OCI-LY7 (cell line): ENCODE measurements around the gene CFAP107.

Experiments used
- EZH2phosphoT487 ChIP-seq: fragments of 200-600 bp; sonication (generic); IDR thresholded peaks from 2 replicates; pipeline ENCODE4 v1.6.1; 2018; ENCODE audit warnings: low read depth, borderline replicate concordance, mild to moderate bottlenecking, mixed run types, antibody characterized with exemption, low read length, moderate library complexity, mixed read lengths
- TF ChIP-seq, protein P1 (sequence below): fragments of 200-600 bp; sonication (generic); conservative IDR thresholded peaks from 2 replicates; pipeline ENCODE4 v1.5.1; 2014; ENCODE audit warnings: mild to moderate bottlenecking, antibody characterized with exemption, low read length, moderate library complexity, mixed read lengths

DNA sequence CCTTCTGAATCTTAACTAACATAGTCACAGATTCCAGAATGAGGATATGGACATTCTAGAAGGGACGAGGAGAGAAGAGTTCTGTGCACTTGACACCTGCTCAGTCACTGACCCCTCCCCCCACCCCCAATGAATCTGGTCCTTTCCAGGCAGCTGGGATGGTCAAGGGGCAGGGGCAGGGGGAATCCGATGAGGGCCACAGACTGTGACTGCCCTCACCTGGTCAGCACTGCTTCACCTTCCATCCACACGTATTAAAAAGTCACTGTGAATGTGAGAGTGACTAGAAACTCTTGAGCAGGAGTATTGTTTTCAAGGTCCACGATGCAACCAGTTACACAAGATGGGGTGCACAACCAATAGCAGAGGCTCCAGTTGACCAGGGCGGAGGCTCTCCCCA, 18.0 kb downstream of the CFAP107 start:
- TF ChIP-seq, protein P1, sequence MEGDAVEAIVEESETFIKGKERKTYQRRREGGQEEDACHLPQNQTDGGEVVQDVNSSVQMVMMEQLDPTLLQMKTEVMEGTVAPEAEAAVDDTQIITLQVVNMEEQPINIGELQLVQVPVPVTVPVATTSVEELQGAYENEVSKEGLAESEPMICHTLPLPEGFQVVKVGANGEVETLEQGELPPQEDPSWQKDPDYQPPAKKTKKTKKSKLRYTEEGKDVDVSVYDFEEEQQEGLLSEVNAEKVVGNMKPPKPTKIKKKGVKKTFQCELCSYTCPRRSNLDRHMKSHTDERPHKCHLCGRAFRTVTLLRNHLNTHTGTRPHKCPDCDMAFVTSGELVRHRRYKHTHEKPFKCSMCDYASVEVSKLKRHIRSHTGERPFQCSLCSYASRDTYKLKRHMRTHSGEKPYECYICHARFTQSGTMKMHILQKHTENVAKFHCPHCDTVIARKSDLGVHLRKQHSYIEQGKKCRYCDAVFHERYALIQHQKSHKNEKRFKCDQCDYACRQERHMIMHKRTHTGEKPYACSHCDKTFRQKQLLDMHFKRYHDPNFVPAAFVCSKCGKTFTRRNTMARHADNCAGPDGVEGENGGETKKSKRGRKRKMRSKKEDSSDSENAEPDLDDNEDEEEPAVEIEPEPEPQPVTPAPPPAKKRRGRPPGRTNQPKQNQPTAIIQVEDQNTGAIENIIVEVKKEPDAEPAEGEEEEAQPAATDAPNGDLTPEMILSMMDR = no peak
- no peak for TF ChIP-seq EZH2phosphoT487
